K562 (cell line): ENCODE results near the gene GARRE1. TPM values are rescaled to one million over a fixed set of nuclear protein-coding genes. Genes with fewer than 3 reads are reported as not detected.

Source experiments
- BRD9 ChIP-seq: fragments of 450-650 bp; IDR thresholded peaks from 2 replicates; pipeline ENCODE4 v1.6.1; 2018; ENCODE audit warnings: low read depth; ENCODE audit not compliant: partially characterized antibody
- CEBPG ChIP-seq, 3 experiments: fragments of 200-800 bp in 1 of 3; sonication (Bioruptor generic) in 1 of 3; sonication (generic) in 1 of 3; formaldehyde crosslinking in 1 of 3; IDR thresholded peaks in 2 of 3; conservative IDR thresholded peaks in 1 of 3; 2 replicates each; pipeline versions ENCODE4 v1.6.1 to v1.8.0; 2016 to 2022; ENCODE audit warnings: missing compliant biosample characterization in 2 of 3, missing genetic modification characterization in 2 of 3, mild to moderate bottlenecking in 1 of 3, missing genetic modification reagents in 1 of 3
- GABPB2 ChIP-seq: fragments of 250-450 bp; sonication (Bioruptor Pico); conservative IDR thresholded peaks from 2 replicates; pipeline ENCODE4 v1.5.1; 2021; ENCODE audit warnings: mild to moderate bottlenecking
- KLF13 ChIP-seq: fragments of 450-650 bp; IDR thresholded peaks from 2 replicates; pipeline ENCODE4 v1.6.1; 2016; ENCODE audit warnings: missing genetic modification characterization, low read depth, mild to moderate bottlenecking, missing compliant biosample characterization, moderate library complexity, borderline replicate concordance
- MTA1 ChIP-seq: fragments of 450-650 bp; IDR thresholded peaks from 2 replicates; pipeline ENCODE4 v1.6.1; 2017; ENCODE audit warnings: borderline replicate concordance
- MTF1 ChIP-seq: fragments of 250-450 bp; sonication (Bioruptor Pico); IDR thresholded peaks from 2 replicates; pipeline ENCODE4 v1.9.0; 2021; ENCODE audit warnings: moderate library complexity, mild to moderate bottlenecking, inconsistent platforms, borderline replicate concordance
- RBBP5 ChIP-seq: fragments of 200-600 bp; sonication (generic); IDR thresholded peaks from 2 replicates; pipeline ENCODE4 v1.6.1; 2012; ENCODE audit warnings: borderline replicate concordance, mild to moderate bottlenecking, low read length, control low read depth, inconsistent platforms; ENCODE audit not compliant: insufficient read depth, poor library complexity, severe bottlenecking
- TAF15 ChIP-seq: fragments of 200-400 bp; formaldehyde crosslinking; IDR thresholded peaks from 2 replicates; pipeline ENCODE4 v1.6.1; 2017; ENCODE audit warnings: mild to moderate bottlenecking, low read depth, low read length, moderate library complexity
- TEAD2 ChIP-seq: fragments of 450-650 bp; IDR thresholded peaks from 2 replicates; pipeline ENCODE4 v1.6.1; 2016; ENCODE audit warnings: missing genetic modification characterization, control low read depth, missing compliant biosample characterization
- TEAD4 ChIP-seq, 2 experiments: sonication (generic) in 1 of 2; formaldehyde crosslinking in 1 of 2; IDR thresholded peaks; 2 replicates each; pipeline versions ENCODE4 v1.6.1 to v1.8.0; 2012 to 2022; ENCODE audit warnings: borderline replicate concordance in 1 of 2, inconsistent platforms in 1 of 2, low read length in 1 of 2, mild to moderate bottlenecking in 1 of 2, missing genetic modification reagents in 1 of 2
- ZNF212 ChIP-seq: fragments of 450-650 bp; formaldehyde crosslinking; IDR thresholded peaks from 2 replicates; pipeline ENCODE4 v1.4.0; 2020; ENCODE audit warnings: mild to moderate bottlenecking
- ZNF655 ChIP-seq: fragments of 250-450 bp; sonication (Bioruptor Pico); IDR thresholded peaks from 2 replicates; pipeline ENCODE4 v1.5.0; 2021
- polyA plus RNA-seq, 8 experiments: library from polyadenylated mRNA; depleted of rRNA in 4 of 8; stranded (reverse) in 5 of 8; unstranded in 3 of 8; fragments of >200 nt; fragmentation: Nextera tagmentation in 2 of 8; fragmentation: Illumina TruSeq in 1 of 8; extraction: Ambion mirVana in 2 of 8; extraction: Trizol in 1 of 8; gene quantifications; 2 replicates each; pipeline versions ENCODE4 v1.2.1 to v1.2.3, GENCODE V29; 2011 to 2014; ENCODE audit warnings: inconsistent platforms in 1 of 8, missing spikeins in 1 of 8
- total RNA-seq, 7 experiments: library from RNA; depleted of rRNA in 6 of 7; stranded (reverse); fragments of >200 nt in 6 of 7; fragmentation: Illumina TruSeq in 2 of 7; extraction: Trizol in 2 of 7; gene quantifications; 2 replicates each; pipeline versions ENCODE4 v1.2.1 to v1.2.3, GENCODE V29; 2011 to 2021; ENCODE audit warnings: low replicate concordance in 1 of 7
- TF ChIP-seq, protein P1 (sequence below): fragments of 450-650 bp; IDR thresholded peaks from 2 replicates; pipeline ENCODE4 v1.6.1; 2014; ENCODE audit warnings: low read depth, mild to moderate bottlenecking, moderate library complexity, borderline replicate concordance
- TF ChIP-seq, protein P2 (sequence below): fragments of 450-650 bp; formaldehyde crosslinking; IDR thresholded peaks from 2 replicates; pipeline ENCODE4 v1.4.0; 2020; ENCODE audit warnings: mild to moderate bottlenecking, moderate library complexity
- TF ChIP-seq, protein P3 (sequence below): fragments of 450-650 bp; IDR thresholded peaks from 2 replicates; pipeline ENCODE4 v1.6.1; 2017; ENCODE audit warnings: antibody characterized with exemption, mild to moderate bottlenecking

Gene GARRE1
- total and polyA plus RNA-seq, 9 of the 15 experiments (the other 6 are each of a cell fraction or from before 2014, with no cell fraction given): 1.6 to 12.8 (median 7.5) TPM

DNA sequence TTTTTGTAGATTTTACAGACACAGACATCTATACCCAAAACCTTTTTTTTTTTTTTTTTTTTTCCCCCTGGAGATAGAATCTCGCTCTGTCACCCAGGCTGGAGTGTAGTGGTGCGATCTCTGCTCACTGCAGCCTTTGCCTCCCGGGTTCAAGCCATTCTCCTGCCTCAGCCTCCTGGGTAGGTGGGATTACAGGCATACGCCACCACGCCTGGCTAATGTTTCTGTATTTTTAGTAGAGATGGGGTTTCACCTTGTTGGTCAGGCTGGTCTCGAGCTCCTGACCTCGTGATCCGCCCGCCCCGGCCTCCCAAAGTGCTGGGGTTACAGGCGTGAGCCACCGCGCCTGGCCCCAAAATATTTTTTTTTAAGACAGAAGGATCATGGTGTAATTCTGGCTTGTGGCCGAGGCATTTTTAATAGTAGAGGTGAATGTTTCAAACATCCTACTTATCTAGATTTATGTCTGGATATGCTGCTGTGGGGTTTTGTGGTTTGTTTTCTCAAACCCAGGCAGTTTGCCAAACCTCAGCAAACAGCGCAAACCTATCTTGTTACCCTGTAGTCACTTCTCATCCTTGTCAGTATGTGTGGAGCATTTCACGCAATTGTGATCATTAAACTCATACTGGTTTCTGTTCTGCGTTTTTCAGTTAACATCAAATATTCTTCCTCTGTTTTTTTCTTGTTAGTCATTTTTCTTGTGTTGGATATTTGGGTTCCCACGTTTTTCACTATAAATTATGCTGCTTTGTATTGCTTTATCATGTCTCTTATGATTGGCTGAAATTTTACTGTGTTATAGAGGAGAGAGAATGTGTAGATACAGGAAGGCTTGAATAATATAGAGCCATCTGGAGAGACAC lies 36.2 kb upstream of the GARRE1 start (continued):
- no peak for TF ChIP-seq CEBPG (CRISPR knock-in tag; IDR thresholded peaks at IDR 0.05)
- TF ChIP-seq CEBPG (tag; conservative IDR thresholded peaks at IDR 0.05 in 1 of 2, IDR thresholded peaks at IDR 0.05 in 1 of 2): peak in 1 of 2 experiments; percentile 41; a peak in 1 of 4 replicates
- TF ChIP-seq KLF13 (tag): no peak
- no peak for TF ChIP-seq MTA1
- peak; percentile 61 for TF ChIP-seq TEAD4 (IDR thresholded peaks at IDR 0.05; ENCODE audit: low read length)
- TF ChIP-seq TEAD4 (CRISPR knock-in tag; IDR thresholded peaks at IDR 0.05; ENCODE audit: borderline replicate concordance): no peak
- TF ChIP-seq, protein P1, sequence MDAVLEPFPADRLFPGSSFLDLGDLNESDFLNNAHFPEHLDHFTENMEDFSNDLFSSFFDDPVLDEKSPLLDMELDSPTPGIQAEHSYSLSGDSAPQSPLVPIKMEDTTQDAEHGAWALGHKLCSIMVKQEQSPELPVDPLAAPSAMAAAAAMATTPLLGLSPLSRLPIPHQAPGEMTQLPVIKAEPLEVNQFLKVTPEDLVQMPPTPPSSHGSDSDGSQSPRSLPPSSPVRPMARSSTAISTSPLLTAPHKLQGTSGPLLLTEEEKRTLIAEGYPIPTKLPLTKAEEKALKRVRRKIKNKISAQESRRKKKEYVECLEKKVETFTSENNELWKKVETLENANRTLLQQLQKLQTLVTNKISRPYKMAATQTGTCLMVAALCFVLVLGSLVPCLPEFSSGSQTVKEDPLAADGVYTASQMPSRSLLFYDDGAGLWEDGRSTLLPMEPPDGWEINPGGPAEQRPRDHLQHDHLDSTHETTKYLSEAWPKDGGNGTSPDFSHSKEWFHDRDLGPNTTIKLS: no peak
- no peak for TF ChIP-seq GABPB2 (CRISPR knock-in tag)
- TF ChIP-seq BRD9: no peak
- TF ChIP-seq RBBP5: peak; percentile 28
- TF ChIP-seq ZNF212 (CRISPR knock-in tag): no peak
- TF ChIP-seq, protein P2, sequence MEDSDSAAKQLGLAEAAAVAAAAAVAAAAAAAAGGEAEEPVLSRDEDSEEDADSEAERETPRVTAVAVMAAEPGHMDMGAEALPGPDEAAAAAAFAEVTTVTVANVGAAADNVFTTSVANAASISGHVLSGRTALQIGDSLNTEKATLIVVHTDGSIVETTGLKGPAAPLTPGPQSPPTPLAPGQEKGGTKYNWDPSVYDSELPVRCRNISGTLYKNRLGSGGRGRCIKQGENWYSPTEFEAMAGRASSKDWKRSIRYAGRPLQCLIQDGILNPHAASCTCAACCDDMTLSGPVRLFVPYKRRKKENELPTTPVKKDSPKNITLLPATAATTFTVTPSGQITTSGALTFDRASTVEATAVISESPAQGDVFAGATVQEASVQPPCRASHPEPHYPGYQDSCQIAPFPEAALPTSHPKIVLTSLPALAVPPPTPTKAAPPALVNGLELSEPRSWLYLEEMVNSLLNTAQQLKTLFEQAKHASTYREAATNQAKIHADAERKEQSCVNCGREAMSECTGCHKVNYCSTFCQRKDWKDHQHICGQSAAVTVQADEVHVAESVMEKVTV (CRISPR knock-in tag): no peak
- no peak for TF ChIP-seq ZNF655 (CRISPR knock-in tag)
- TF ChIP-seq TEAD2 (tag): no peak
- TF ChIP-seq, protein P3, sequence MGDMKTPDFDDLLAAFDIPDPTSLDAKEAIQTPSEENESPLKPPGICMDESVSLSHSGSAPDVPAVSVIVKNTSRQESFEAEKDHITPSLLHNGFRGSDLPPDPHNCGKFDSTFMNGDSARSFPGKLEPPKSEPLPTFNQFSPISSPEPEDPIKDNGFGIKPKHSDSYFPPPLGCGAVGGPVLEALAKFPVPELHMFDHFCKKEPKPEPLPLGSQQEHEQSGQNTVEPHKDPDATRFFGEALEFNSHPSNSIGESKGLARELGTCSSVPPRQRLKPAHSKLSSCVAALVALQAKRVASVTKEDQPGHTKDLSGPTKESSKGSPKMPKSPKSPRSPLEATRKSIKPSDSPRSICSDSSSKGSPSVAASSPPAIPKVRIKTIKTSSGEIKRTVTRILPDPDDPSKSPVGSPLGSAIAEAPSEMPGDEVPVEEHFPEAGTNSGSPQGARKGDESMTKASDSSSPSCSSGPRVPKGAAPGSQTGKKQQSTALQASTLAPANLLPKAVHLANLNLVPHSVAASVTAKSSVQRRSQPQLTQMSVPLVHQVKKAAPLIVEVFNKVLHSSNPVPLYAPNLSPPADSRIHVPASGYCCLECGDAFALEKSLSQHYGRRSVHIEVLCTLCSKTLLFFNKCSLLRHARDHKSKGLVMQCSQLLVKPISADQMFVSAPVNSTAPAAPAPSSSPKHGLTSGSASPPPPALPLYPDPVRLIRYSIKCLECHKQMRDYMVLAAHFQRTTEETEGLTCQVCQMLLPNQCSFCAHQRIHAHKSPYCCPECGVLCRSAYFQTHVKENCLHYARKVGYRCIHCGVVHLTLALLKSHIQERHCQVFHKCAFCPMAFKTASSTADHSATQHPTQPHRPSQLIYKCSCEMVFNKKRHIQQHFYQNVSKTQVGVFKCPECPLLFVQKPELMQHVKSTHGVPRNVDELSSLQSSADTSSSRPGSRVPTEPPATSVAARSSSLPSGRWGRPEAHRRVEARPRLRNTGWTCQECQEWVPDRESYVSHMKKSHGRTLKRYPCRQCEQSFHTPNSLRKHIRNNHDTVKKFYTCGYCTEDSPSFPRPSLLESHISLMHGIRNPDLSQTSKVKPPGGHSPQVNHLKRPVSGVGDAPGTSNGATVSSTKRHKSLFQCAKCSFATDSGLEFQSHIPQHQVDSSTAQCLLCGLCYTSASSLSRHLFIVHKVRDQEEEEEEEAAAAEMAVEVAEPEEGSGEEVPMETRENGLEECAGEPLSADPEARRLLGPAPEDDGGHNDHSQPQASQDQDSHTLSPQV: no peak
- no peak for TF ChIP-seq TAF15
- TF ChIP-seq MTF1 (CRISPR knock-in tag): no peak
